ENCODE data around the gene DNAH8. TPM values are rescaled to one million over a fixed set of nuclear protein-coding genes. Genes with fewer than 3 reads are reported as not detected.

Gene DNAH8
- total RNA-seq, 4 donors from 2014 or later: not detected

DNA sequence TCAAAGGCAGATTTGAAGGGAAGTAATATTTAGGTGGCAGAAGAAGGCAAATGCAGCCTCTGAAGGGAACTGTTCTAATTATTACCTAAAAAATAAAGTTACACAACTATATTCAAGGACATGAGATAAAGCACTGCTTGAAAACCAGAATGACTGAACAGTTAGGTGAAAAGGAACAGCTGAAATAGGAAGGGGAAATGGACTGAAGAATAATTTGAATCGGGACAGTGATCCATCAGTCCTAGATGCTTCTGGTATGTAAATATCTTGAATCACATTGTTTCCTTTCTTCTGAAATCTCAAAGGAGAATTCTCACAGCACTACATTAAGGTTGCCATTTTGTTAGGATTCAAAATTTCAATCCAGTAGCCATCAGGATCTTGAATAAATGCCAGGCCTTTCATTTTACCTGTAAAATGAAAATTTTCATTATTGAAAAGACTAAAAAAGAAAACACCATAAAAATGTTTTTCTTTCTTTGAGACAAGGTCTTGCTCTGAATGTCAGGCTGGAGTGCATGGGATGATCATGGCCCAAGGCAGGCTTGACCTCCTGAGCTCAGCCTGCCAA lies 38.1 kb upstream of the DNAH8 start:
- intact Hi-C loops (cut with DNase I; ENCODE audit: low total_unique reads): no loop called here
- in situ Hi-C loops (cut with MboI; ENCODE audit: low sequenced_read_pairs in 4 of 4): no loop called here
- Histone ChIP-seq H3K4me3 (no peak overlapping the region), H3K4me1 (no peaks in the 10 kb centered on the region), H3K36me3 (peaks cover 2 to 22% of the 10 kb centered on the region in 2 donors), H3K27me3 (no peaks in the 10 kb centered on the region), H3K9me3 (no peaks in the 10 kb centered on the region), H3K27ac (no peak overlapping the region)
- DNase-seq (no peak), ATAC-seq (no peak)
- TF ChIP-seq CTCF (IDR thresholded peaks at IDR 0.05 in 4 of 5, conservative IDR thresholded peaks at IDR 0.05 in 1 of 5) (no peak), POLR2A (IDR thresholded peaks at IDR 0.05) (no peak)

- H3K36me3 ChIP-seq: peaks cover 2 to 34% of the 10 kb centered on the region in 2 donors
- no peaks in the 10 kb centered on the region for H3K4me1 ChIP-seq
- no peaks in the 10 kb centered on the region for H3K27me3 ChIP-seq
- no peak for TF ChIP-seq CTCF (IDR thresholded peaks at IDR 0.05 in 4 of 5, conservative IDR thresholded peaks at IDR 0.05 in 1 of 5)
- no peak for TF ChIP-seq POLR2A (IDR thresholded peaks at IDR 0.05)
- H3K9me3 ChIP-seq: no peaks in the 10 kb centered on the region
- H3K4me3 ChIP-seq: no peak overlapping the region
- intact Hi-C loops (cut with DNase I; ENCODE audit: low total_unique reads) (no loop called here), in situ Hi-C loops (cut with MboI; ENCODE audit: low sequenced_read_pairs in 4 of 4) (no loop called here)
- DNase-seq: no peak
- no peak for ATAC-seq
- H3K27ac ChIP-seq: no peak overlapping the region
Observed at GRCh38 chr6:38678178-38678760, 36.8 kb upstream of the DNAH8 start.

DNA sequence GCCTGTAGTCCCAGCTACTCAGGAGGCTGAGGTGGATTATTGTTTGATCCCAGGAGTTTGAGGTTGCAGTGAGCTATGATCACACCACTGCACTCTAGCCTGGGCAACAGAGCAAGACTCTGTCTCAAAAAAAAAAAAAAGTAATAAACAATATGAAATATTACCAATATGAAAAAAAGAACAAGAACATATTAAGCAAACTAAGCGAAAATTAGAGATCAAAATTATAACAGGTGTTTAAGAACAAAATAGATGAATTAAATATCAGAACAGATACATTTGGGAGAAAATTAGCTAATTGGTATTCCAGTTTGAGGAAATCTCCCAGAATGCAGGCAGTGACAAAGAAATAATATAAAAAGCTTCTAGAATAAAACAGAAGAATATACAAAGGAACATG lies 35.4 kb upstream of the DNAH8 start:
- Histone ChIP-seq H3K9me3 (no peaks in the 10 kb centered on the region), H3K36me3 (peaks cover 2 to 45% of the 10 kb centered on the region in 2 donors), H3K27ac (no peak overlapping the region), H3K4me3 (no peak overlapping the region), H3K27me3 (no peaks in the 10 kb centered on the region), H3K4me1 (peaks cover 0 to 2% of the 10 kb centered on the region in 2 donors)
- TF ChIP-seq POLR2A (IDR thresholded peaks at IDR 0.05): no peak
- TF ChIP-seq CTCF (IDR thresholded peaks at IDR 0.05 in 4 of 5, conservative IDR thresholded peaks at IDR 0.05 in 1 of 5): no peak
- no peak for ATAC-seq
- no peak for DNase-seq
- intact Hi-C loops (cut with DNase I; ENCODE audit: low total_unique reads) (no loop called here), in situ Hi-C loops (cut with MboI; ENCODE audit: low sequenced_read_pairs in 4 of 4) (no loop called here)

- Histone ChIP-seq H3K27me3 (no peaks in the 10 kb centered on the region), H3K4me3 (no peak overlapping the region), H3K27ac (no peak overlapping the region), H3K9me3 (no peaks in the 10 kb centered on the region), H3K4me1 (peaks cover 0 to 4% of the 10 kb centered on the region in 2 donors), H3K36me3 (peaks cover 2 to 36% of the 10 kb centered on the region in 2 donors)
- TF ChIP-seq POLR2A (IDR thresholded peaks at IDR 0.05) (no peak), CTCF (IDR thresholded peaks at IDR 0.05 in 4 of 5, conservative IDR thresholded peaks at IDR 0.05 in 1 of 5) (no peak)
- in situ Hi-C loops (cut with MboI; ENCODE audit: low sequenced_read_pairs in 4 of 4) (no loop called here), intact Hi-C loops (cut with DNase I; ENCODE audit: low total_unique reads) (no loop called here)
- no peak for ATAC-seq
- no peak for DNase-seq
Observed at GRCh38 chr6:38681850-38682249, 33.3 kb upstream of the DNAH8 start.

Data from gastrocnemius medialis (tissue), 4 donors.